Glutamatergic neuron (in vitro differentiated cells): ENCODE data around the gene IRF2. TPM values are rescaled to one million over a fixed set of nuclear protein-coding genes. Genes with fewer than 3 reads are reported as not detected.

Source experiments
- DNase-seq: peaks from one replicate; pipeline ENCODE4 v3.0.0; 2022
- H3K27ac Mint-ChIP-seq: one replicate; pipeline ENCODE4 v1.8.0; 2020; ENCODE audit warnings: mild to moderate bottlenecking, mixed read lengths, inconsistent platforms; ENCODE audit not compliant: unreplicated experiment
- H3K27me3 Mint-ChIP-seq: one replicate; pipeline ENCODE4 v1.8.0; 2020; ENCODE audit warnings: mild to moderate bottlenecking, moderate library complexity, mixed read lengths, inconsistent platforms; ENCODE audit not compliant: unreplicated experiment
- H3K36me3 Mint-ChIP-seq: one replicate; pipeline ENCODE4 v1.8.0; 2020; ENCODE audit warnings: mild to moderate bottlenecking, mixed read lengths, inconsistent platforms; ENCODE audit not compliant: unreplicated experiment
- H3K4me1 Mint-ChIP-seq: one replicate; pipeline ENCODE4 v1.8.0; 2020; ENCODE audit warnings: mild to moderate bottlenecking, low read depth, mixed read lengths, inconsistent platforms; ENCODE audit not compliant: unreplicated experiment
- H3K4me3 Mint-ChIP-seq: one replicate; pipeline ENCODE4 v1.8.0; 2020; ENCODE audit warnings: mild to moderate bottlenecking, mixed read lengths, inconsistent platforms; ENCODE audit not compliant: unreplicated experiment
- H3K9me3 Mint-ChIP-seq: one replicate; pipeline ENCODE4 v1.8.0; 2020; ENCODE audit warnings: mild to moderate bottlenecking, moderate library complexity, mixed read lengths, inconsistent platforms; ENCODE audit not compliant: unreplicated experiment
- CTCF ChIP-seq: fragments of 200-600 bp; sonication (generic); IDR thresholded peaks from one replicate; pipeline ENCODE4 v1.5.0; 2021; ENCODE audit not compliant: partially characterized antibody, unreplicated experiment
- total RNA-seq: library from RNA; stranded (reverse); fragmentation: NEBNext Ultra II Directional; extraction: Animal tissue kit (Norgen Biotek cat#: 25700); gene quantifications from one replicate; pipeline ENCODE4 v1.2.1, GENCODE V29; 2021; ENCODE audit not compliant: unreplicated experiment

IRF2 gene
- total RNA-seq, 1 donor from 2014 or later: 7.4 TPM

DNA sequence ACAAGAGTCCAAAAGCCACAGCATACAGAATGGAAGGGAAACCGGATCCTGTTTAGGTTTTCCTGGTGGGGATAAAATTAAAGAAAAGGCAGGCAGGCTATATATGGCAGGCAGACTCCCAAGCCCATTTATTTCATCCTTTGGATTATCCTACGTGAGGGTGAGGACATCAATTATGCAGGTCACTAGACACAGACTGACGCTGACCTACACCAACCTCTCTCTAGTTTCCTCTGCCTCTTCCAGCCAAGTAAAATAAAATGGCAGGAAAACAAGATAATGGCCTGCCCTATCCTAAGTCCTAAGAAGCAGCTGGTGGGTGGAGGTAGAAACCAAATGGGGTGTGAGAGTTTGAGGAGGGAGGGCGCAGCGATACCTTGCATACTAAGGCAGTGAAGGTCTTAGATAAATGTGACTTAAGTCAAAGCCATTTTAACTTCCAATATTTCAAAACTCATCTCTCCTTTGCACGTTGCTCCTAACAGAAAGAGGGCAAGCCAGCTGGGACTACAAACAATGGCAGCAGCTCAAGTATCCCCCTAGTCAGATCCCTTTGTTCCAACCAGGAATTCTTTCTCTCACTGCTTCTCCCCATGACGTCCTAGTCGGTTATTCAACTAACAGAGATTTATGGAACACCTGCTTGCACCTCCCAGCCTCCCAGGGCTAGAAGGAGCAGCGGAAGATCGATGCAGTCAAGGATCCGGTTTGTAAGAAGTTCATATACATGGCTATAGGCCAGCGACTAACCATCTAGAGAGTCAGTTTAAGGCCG lies 72.8 kb downstream of the IRF2 start:
- no peak overlapping the region for H3K4me3 Mint-ChIP-seq
- no peaks in the 10 kb centered on the region for H3K9me3 Mint-ChIP-seq
- TF ChIP-seq CTCF: no peak
- no peak for DNase-seq
- H3K36me3 Mint-ChIP-seq: no peaks in the 10 kb centered on the region
- no peaks in the 10 kb centered on the region for H3K27me3 Mint-ChIP-seq
- no peak overlapping the region for H3K27ac Mint-ChIP-seq
- peaks cover 16% of the 10 kb centered on the region for H3K4me1 Mint-ChIP-seq

DNA sequence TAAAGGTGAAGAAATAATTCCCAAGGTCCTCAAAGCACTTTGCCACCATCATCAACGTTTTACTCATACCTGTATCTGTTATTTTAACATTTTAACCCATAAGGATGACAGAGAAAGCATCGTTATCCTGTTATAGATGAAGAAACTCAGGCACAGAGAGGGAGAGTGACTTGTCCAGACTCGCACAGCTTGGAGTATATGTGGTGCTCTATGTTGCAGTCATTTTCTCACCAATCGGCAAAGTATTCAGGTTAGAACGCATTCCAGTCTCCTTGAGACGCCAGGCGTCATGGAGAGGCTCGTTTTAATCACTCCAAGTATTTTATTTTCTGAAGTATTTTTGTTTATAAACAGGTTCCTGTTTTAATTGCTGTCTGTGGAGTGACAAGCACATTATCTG lies 73.5 kb downstream of the IRF2 start:
- no peak for DNase-seq
- H3K27me3 Mint-ChIP-seq: no peaks in the 10 kb centered on the region
- no peak overlapping the region for H3K4me3 Mint-ChIP-seq
- H3K4me1 Mint-ChIP-seq: peaks cover 17% of the 10 kb centered on the region
- no peaks in the 10 kb centered on the region for H3K36me3 Mint-ChIP-seq
- H3K27ac Mint-ChIP-seq: no peak overlapping the region
- no peak for TF ChIP-seq CTCF
- H3K9me3 Mint-ChIP-seq: no peaks in the 10 kb centered on the region

DNA sequence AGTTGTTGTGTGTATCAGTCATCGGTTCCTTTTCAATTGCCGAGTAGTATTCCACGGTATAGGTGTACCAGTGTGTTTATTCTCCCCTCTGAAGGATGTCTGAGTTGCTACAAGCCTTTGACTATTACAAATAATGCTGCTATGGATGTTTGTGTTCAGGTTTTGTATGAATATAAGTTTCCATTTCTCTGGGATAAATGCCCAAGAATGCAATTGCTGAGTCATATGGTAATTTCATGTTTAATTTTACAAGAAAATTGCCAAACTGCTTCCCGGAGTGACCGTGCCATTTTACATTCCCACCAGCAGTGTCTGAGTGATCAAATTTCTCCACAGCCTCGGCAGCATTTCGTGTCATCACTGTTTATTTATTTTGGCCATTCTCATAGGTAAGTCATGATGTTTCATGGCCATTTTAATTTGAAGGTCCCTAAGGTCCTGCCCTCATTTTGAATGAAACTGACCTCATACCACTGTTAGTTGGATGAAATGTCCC lies 73.9 kb downstream of the IRF2 start:
- Mint-ChIP-seq H3K4me3 (no peak overlapping the region), H3K36me3 (no peaks in the 10 kb centered on the region), H3K27me3 (no peaks in the 10 kb centered on the region), H3K4me1 (peaks cover 17% of the 10 kb centered on the region), H3K27ac (no peak overlapping the region), H3K9me3 (no peaks in the 10 kb centered on the region)
- TF ChIP-seq CTCF: no peak
- no peak for DNase-seq

DNA sequence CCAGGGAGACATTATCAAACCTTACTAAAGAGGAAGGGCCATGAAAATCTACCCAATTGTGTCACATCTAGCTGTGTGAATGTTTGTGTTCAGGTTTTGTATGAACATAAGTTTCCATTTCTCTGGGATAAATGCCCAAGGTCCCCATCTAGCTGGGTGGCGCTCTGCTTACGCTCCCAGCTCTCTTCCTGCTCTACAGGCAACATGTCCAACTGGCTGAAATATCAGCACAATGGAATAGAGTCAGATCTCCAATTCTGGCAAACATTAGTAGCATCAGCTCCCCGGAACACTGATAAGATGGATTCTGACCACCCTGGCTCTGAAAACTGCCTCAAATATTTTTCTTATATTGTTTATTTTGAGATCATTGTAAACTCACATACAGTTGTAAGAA lies 74.8 kb downstream of the IRF2 start:
- no peaks in the 10 kb centered on the region for H3K9me3 Mint-ChIP-seq
- H3K27me3 Mint-ChIP-seq: no peaks in the 10 kb centered on the region
- H3K4me1 Mint-ChIP-seq: peaks cover 17% of the 10 kb centered on the region
- TF ChIP-seq CTCF: no peak
- DNase-seq: no peak
- H3K36me3 Mint-ChIP-seq: no peaks in the 10 kb centered on the region
- no peak overlapping the region for H3K4me3 Mint-ChIP-seq
- no peak overlapping the region for H3K27ac Mint-ChIP-seq

DNA sequence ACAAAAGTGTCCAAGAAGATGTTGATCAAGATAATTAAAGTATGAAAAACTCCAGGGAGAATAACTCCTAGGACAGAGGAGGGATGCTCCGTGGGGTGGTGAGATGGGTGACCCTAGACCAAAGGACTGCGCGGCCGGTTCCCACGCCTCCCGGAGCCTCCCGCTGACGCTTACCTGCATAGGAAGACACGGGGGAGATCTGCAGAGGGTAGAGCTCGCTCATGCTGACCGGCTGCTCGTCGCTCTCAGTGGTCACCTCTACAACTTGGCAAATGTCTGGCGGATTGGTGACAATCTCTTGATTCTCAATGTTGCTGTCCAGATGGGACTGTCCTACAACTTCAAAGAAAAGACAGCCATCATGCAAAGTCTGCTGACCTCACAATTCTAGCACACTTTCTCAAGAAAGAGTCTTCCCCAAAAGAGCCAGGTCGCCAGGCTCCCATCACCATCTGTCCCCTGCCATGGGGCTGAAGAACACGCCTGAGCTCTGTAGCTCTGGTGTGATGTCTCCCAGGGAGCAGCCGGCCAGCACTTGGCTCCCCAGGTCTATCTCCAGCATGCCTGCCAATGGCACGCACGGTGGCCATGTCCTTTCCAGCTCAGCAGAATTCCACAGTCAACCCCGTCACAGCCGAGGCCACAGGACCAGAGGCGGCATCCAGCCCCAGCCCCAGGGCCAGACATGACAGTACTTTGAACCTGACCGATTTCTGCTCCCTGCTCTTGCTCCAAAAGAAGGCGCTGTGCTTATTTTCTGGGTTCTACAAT lies 75.4 kb downstream of the IRF2 start:
- peaks cover 17% of the 10 kb centered on the region for H3K4me1 Mint-ChIP-seq
- H3K27me3 Mint-ChIP-seq: no peaks in the 10 kb centered on the region
- no peak for TF ChIP-seq CTCF
- no peaks in the 10 kb centered on the region for H3K9me3 Mint-ChIP-seq
- no peaks in the 10 kb centered on the region for H3K36me3 Mint-ChIP-seq
- no peak overlapping the region for H3K4me3 Mint-ChIP-seq
- DNase-seq: no peak
- no peak overlapping the region for H3K27ac Mint-ChIP-seq
